ENCODE results near the gene HES1.

The HES1 gene

DNA sequence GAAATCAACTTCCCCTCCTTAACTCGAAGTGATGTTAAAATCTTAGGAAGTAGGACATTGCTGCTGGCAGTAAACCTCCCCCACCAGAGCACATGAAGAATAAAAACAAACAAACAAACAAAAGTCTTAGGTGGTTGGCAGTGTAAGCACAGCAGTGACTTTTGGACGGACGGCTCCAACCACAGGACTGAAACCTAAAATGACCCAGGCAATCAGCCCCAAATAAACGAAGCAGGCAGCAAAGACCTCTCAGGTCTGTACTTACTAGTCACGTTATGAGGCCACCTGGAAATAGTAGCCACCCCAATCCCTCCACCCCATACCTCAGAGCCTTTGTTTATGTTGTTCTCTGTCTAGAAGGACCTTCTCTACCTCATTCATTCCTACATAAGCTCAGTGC is 33.5 kb upstream of the HES1 start:
- no peak for DNase-seq (ENCODE audit: low spot score)

- no peak for DNase-seq (ENCODE audit: low spot score)
These were observed 32.4 kb upstream of the HES1 start for GRCh38 chr3:194103505-194103904.

DNA sequence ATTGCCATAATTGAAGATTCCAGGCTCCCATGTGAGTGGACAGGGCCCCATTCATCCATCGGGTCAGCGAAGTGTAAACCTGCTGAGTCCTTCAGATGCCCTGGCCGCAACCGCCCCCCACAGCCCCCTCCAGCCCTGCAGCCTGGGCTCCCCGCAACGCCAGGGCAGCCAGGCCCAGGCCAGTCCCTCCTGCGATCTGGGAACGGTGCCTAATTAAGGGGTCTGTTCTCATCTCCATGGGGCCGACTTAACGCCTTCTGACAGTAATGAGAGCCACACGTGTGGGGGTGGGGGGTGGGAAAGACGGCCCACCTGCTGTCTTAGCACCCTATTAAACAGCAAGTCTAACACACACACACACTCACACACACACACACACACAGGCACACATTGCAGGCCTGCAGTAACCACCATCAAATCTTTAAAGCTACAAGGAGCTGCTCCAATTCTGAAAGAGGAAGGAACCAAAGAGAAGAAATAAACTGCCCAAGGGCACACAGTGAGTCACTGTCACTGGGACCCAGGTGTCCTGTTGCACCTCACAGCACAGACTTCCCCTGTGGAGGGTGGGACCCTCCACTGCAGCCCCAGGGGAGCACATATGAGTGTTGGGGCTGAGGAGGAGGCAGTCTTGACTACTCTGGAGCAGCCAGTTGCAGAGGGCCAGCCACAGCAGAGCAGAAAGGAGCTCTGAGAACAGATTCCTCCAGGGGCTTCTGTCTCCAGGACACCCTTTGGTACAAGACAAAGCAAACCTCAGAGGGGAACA is 31.8 kb upstream of the HES1 start:
- DNase-seq (ENCODE audit: low spot score), result no peak

- DNase-seq (ENCODE audit: low spot score), result no peak
These were observed 30.7 kb upstream of the HES1 start for GRCh38 chr3:194105292-194105691.

DNA sequence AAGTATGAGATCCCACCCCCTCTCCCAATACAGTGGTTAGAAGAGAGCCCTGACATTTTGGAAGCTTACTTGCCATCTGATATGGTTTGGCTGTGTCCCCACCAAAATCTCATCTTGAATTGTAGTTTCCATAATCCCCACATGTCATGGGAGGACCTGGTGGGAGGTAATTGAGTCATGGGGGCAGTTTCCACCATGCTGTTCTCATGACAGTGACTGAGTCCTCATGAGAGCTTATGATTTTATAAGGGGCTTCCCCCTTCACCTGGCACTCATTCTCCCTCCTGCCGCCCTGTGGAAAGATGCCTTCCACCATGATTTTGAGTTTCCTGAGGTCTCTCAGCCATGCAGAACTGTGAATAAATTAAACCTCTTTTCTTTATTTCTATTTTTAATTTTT is 28.8 kb upstream of the HES1 start:
- no peak for DNase-seq (ENCODE audit: low spot score)

DNA sequence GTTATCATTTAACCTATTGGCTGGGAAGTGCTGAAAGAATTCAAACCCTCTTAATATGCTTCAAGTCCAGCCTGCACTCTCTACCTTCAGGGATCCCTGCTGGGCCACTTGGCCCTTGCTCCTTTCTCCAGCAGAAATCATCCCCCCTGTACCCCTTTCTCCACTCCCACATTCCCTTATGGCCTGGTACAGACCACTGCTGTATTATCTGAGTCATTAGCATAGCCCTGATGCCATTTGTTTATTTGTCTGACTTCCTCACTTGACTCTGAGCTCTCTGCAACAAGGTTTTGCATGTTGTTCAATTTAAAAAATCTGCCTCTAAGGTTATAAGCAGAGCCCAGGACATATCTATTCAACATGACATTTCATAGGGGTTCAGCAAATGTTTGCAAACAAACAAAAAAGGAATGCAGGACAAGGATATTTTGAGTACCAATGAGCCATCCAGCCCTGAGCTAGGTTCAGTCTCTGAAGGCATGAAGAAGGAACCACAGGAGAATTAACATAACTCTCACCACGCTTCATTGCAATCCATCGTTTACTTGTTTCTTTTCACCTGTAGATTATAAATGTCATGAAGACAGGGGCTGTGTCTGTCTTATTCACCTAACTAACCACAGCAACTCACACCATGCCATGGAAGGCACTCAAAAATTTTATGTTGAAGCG is 26.6 kb upstream of the HES1 start:
- no peak for DNase-seq (ENCODE audit: low spot score)

DNA sequence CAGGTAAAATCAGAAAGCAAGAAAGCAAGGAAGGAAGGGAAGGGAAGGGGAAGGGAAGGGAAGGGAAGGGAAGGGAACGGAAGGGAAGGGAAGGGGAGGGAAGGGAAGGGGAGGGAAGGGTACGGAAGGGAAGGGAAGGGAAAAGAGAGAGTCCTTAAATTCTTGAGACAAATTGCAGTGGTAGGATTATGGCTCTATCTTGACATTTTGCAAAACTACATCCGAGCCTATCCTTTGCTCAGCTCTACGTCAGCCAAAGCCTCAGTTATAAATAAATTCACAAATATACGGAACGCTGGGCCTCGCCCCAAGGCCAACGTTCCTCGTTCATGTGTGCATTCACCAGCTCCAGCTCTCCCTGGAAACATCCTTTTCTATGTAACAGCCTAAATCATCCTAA is 25.5 kb upstream of the HES1 start:
- no peak for DNase-seq (ENCODE audit: low spot score)

- DNase-seq (ENCODE audit: low spot score), result no peak
These were observed 24.6 kb upstream of the HES1 start for GRCh38 chr3:194111336-194111735.

DNA sequence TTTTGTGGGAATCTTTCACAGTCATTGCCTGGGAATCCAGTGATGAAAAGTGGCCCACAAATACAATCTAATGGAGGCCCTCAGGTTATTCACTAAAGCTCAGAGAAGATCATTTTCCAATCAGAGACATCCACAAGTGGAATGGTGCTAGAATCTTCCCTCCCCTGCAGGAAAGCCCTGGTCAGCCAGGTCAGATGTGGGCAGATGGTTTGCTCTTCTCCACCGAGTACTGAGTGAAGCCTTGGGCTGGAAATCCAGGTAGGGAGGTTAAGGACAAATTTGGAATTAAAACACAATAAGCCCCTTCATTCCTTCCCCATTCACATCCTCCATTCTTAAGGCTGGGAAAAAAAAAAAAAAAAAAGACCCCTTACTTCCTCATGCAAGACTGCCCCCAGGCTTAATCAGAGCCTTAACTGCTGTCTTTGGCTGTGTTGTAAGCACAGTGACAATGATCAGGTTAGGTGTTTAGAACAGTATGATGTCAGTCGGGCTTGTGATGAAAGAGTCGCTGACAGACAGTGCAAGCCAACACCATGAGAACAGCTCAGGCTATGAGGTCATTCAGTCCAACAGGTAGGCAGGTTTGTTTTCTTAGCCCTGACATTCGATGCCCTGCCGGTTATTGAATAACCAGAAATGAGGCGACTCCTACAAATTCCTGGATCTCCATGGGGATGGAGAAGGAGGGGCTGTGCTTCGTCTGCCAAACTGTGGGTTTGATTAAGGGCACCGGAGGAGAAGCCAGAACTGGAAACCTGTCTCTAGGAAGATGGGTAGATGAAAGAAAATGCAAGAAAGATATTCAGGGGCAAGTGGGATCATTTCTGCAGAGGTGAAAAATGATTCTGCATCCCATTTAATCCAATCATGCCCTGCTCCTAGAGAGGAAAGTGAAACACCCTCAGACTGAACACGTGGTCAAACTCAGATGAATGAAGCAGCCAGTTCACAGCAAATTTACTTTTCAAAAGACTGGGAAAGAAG is 23.5 kb upstream of the HES1 start:
- DNase-seq (ENCODE audit: low spot score), result no peak

- DNase-seq (ENCODE audit: low spot score), result no peak
These were observed 21.8 kb upstream of the HES1 start for GRCh38 chr3:194114123-194114522.

GRCh38 chr3:194117104-194117845 is 18.7 kb upstream of the HES1 start:
- no peak for DNase-seq (ENCODE audit: low spot score)

- DNase-seq (ENCODE audit: low spot score), result no peak
These were observed 17.0 kb upstream of the HES1 start for GRCh38 chr3:194118920-194119319.

- DNase-seq (ENCODE audit: low spot score), result no peak
These were observed 15.9 kb upstream of the HES1 start for GRCh38 chr3:194119831-194120590.

DNA sequence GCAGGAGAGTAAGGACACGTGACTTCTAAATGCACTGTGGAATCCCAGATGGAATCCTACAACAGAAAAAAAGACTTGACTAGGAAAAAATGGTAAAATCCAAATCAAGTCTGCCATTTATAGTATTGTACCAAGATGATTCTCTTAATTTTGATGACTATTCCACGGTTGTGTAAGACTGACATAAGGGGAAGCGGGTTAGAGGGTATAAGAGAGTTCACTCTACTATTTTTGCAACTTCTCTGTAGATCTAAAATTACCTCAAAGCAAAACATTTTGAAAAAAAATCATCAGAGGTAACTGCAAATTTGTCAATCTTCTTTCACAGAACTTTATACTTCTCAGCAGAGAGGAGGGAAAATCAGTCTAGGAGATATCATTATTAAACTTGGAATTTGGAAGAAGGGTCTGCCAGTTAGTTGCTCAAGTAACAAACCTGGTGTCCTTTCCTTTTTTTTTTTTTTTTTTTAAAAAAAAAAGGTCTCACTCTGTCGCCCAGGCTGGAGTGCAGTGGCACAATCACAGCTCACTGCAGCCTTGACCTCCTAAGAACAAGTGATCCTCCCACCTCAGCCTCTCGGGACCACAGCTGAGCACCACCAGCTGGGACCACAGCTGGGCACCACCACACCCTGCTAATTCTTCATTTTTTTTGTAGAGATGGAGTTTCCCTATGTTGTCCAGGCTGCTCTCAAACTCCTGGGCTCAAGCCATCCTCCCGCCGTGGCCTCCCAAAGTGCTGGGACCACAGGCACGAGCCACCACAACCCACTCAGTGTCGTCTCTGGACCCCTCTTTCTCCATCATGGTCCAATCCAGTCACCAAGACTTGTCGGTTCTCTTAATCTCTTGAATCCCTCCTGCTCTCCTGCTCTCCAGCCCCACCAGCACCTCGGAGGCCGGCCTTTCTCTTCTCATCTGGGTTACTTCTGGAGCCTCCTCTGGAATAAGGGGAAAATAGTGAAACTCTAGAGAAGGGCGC is 14.9 kb upstream of the HES1 start:
- DNase-seq (ENCODE audit: low spot score), result no peak

GRCh38 chr3:194121891-194122631 is 13.9 kb upstream of the HES1 start:
- peak; percentile 19 for DNase-seq (ENCODE audit: low spot score)

- DNase-seq (ENCODE audit: low spot score), result no peak
These were observed 12.2 kb upstream of the HES1 start for GRCh38 chr3:194123726-194124125.

- DNase-seq (ENCODE audit: low spot score), result no peak
These were observed 11.8 kb upstream of the HES1 start for GRCh38 chr3:194124193-194124592.

- DNase-seq (ENCODE audit: low spot score), result no peak
These were observed 10.5 kb upstream of the HES1 start for GRCh38 chr3:194125442-194125841.

- DNase-seq (ENCODE audit: low spot score), result no peak
These were observed 9.2 kb upstream of the HES1 start for GRCh38 chr3:194126790-194127189.
